Osteoblast (primary cell): ENCODE results near the gene PTK6. TPM values are rescaled to one million over a fixed set of nuclear protein-coding genes. Genes with fewer than 3 reads are reported as not detected.

ENCODE experiments used
- DNase-seq: peaks from one replicate; pipeline ENCODE4 v3.0.0; 2011; ENCODE audit warnings: low spot score, mixed read lengths; ENCODE audit not compliant: insufficient read length; ENCODE audit errors: missing footprints
- H2AFZ ChIP-seq: 2 replicates; pipeline ENCODE4 v1.6.0; 2011; ENCODE audit warnings: mild to moderate bottlenecking, low read length
- H3K27ac ChIP-seq: 2 replicates; pipeline ENCODE4 v1.5.1; 2011; ENCODE audit warnings: mild to moderate bottlenecking, low read depth, low read length, moderate library complexity
- H3K27me3 ChIP-seq: 2 replicates; pipeline ENCODE4 v1.6.0; 2012; ENCODE audit warnings: mild to moderate bottlenecking, control low read depth, inconsistent platforms, low read length, moderate library complexity; ENCODE audit not compliant: insufficient read depth
- H3K36me3 ChIP-seq: 2 replicates; pipeline ENCODE4 v1.5.1; 2011; ENCODE audit warnings: mild to moderate bottlenecking, low read length, control low read depth, moderate library complexity; ENCODE audit not compliant: insufficient read depth
- H3K4me1 ChIP-seq: 2 replicates; pipeline ENCODE4 v1.5.1; 2011; ENCODE audit warnings: mild to moderate bottlenecking, low read length, control low read depth, moderate library complexity; ENCODE audit not compliant: insufficient read depth
- H3K4me2 ChIP-seq: 2 replicates; pipeline ENCODE4 v1.6.0; 2011; ENCODE audit warnings: mild to moderate bottlenecking, low read length; ENCODE audit not compliant: insufficient read depth
- H3K4me3 ChIP-seq: fragments of 200-600 bp; sonication (generic); 3 replicates; pipeline ENCODE4 v1.5.1; 2012; ENCODE audit warnings: mild to moderate bottlenecking, low read length, inconsistent platforms; ENCODE audit not compliant: insufficient read depth
- H3K79me2 ChIP-seq: 2 replicates; pipeline ENCODE4 v1.6.0; 2012; ENCODE audit warnings: mild to moderate bottlenecking, low read length, control low read depth, inconsistent platforms; ENCODE audit not compliant: insufficient read depth
- H3K9me3 ChIP-seq: 2 replicates; pipeline ENCODE4 v1.5.1; 2011; ENCODE audit warnings: low read depth, low read length, control low read depth
- H4K20me1 ChIP-seq: 2 replicates; pipeline ENCODE4 v1.6.0; 2012; ENCODE audit warnings: mild to moderate bottlenecking, low read length, control low read depth; ENCODE audit not compliant: insufficient read depth
- total RNA-seq: library from RNA; depleted of rRNA; stranded (reverse); fragments of >200 nt; gene quantifications from 2 replicates; pipeline ENCODE4 v1.2.3, GENCODE V29; 2012
- TF ChIP-seq, protein P1 (sequence below): IDR thresholded peaks from 2 replicates; pipeline ENCODE4 v1.5.1; 2011; ENCODE audit warnings: mild to moderate bottlenecking, low read depth, low read length, moderate library complexity; ENCODE audit errors: extremely low read depth

The PTK6 gene
- total RNA-seq, 1 donor, result not detected

DNA sequence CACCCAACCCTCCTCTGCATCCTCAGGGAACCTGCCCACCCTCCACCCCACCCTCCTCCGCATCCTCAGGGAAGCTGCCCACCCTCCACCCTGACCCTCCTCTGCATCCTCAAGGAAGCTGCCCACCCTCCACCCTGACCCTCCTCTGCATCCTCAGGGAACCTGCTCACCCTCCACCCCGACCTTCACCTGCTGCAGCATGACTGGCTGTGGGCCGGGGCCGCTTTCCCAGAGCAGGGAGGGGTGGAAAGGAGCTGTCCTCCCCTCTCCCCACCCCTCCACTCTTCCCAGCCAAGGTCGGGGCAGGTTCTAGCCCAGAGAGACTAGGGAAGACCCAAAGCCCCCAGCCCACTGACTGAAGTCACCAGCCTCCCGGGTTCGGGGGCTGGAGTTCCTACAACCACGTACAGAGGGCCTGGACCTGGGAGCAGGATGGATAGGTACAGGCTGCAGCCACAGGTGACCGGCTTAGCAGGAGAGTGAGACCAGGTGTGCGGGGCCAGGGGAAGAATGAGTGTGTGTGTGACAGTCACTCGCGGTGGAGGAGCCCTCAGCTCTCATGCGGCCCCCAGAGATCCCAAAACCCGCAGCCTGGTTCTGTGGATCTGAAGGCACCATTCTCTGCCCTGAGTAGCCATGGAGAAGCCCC is 49.9 kb downstream of the PTK6 start:
- Histone ChIP-seq H3K4me3 (no peak overlapping the region), H4K20me1 (no peaks in the 10 kb centered on the region), H3K27me3 (peaks cover 20% of the 10 kb centered on the region), H3K9me3 (no peaks in the 10 kb centered on the region), H3K4me2 (no peak overlapping the region), H3K4me1 (no peaks in the 10 kb centered on the region), H3K36me3 (no peaks in the 10 kb centered on the region), H3K79me2 (no peaks in the 10 kb centered on the region), H3K27ac (no peak overlapping the region), H2AFZ (no peak overlapping the region)
- TF ChIP-seq, protein P1, sequence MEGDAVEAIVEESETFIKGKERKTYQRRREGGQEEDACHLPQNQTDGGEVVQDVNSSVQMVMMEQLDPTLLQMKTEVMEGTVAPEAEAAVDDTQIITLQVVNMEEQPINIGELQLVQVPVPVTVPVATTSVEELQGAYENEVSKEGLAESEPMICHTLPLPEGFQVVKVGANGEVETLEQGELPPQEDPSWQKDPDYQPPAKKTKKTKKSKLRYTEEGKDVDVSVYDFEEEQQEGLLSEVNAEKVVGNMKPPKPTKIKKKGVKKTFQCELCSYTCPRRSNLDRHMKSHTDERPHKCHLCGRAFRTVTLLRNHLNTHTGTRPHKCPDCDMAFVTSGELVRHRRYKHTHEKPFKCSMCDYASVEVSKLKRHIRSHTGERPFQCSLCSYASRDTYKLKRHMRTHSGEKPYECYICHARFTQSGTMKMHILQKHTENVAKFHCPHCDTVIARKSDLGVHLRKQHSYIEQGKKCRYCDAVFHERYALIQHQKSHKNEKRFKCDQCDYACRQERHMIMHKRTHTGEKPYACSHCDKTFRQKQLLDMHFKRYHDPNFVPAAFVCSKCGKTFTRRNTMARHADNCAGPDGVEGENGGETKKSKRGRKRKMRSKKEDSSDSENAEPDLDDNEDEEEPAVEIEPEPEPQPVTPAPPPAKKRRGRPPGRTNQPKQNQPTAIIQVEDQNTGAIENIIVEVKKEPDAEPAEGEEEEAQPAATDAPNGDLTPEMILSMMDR, result no peak
- DNase-seq, result no peak

- Histone ChIP-seq H3K4me2 (no peak overlapping the region), H3K4me3 (no peak overlapping the region), H3K27me3 (peaks cover 20% of the 10 kb centered on the region), H4K20me1 (no peaks in the 10 kb centered on the region), H3K36me3 (no peaks in the 10 kb centered on the region), H3K4me1 (no peaks in the 10 kb centered on the region), H2AFZ (no peak overlapping the region), H3K27ac (no peak overlapping the region), H3K79me2 (no peaks in the 10 kb centered on the region), H3K9me3 (no peaks in the 10 kb centered on the region)
- no peak for DNase-seq
- TF ChIP-seq, protein P1, result no peak
These were observed 50.8 kb downstream of the PTK6 start for GRCh38 chr20:63486300-63486855.

DNA sequence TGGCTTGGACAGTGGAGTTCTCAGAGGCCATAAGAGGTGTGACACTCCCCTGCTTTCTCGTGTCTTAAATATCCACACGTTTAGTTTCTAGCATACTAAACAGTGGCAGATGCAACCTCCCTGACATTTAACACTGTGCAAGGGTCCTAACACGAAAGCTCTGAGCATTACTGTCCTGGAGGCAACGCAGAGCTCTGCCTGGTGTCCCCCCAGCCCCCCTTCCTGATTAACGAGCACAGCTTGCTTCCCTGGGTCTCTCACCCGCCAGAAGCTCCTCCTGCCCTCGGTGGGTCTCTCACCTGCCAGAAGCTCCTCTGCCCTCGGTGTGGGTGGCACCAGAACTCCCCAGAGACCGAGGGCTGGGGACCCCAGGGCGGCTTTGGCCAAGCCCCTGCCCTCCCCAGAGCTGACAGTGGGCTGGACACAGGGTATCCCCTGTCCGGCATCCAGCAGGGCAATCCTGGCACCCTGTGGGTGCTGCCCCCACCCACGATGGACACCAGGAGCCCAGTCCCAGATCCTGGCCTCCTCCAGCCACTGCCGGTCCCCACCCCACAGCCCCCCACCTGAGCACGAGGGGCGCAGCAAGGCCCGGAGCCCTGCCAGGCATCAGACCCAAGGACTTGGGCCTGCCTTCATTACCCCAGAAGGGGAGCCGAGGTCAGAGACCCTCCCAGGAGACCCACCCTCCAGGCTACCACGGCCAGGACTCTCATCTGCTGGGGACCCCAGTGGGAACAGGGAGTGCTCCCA is 52.3 kb downstream of the PTK6 start:
- H3K79me2 ChIP-seq, result no peaks in the 10 kb centered on the region
- no peaks in the 10 kb centered on the region for H3K4me1 ChIP-seq
- peaks cover 20% of the 10 kb centered on the region for H3K27me3 ChIP-seq
- H3K36me3 ChIP-seq, result no peaks in the 10 kb centered on the region
- no peak overlapping the region for H3K27ac ChIP-seq
- no peak overlapping the region for H2AFZ ChIP-seq
- H3K4me3 ChIP-seq, result no peak overlapping the region
- no peaks in the 10 kb centered on the region for H4K20me1 ChIP-seq
- H3K4me2 ChIP-seq, result no peak overlapping the region
- TF ChIP-seq, protein P1, result no peak
- no peak for DNase-seq
- no peaks in the 10 kb centered on the region for H3K9me3 ChIP-seq

- Histone ChIP-seq H3K27ac (no peak overlapping the region), H3K4me1 (no peaks in the 10 kb centered on the region), H3K9me3 (no peaks in the 10 kb centered on the region), H2AFZ (no peak overlapping the region), H3K36me3 (no peaks in the 10 kb centered on the region), H3K4me2 (no peak overlapping the region), H3K27me3 (peaks cover 19% of the 10 kb centered on the region), H3K4me3 (no peak overlapping the region), H3K79me2 (no peaks in the 10 kb centered on the region), H4K20me1 (no peaks in the 10 kb centered on the region)
- TF ChIP-seq, protein P1, result no peak
- no peak for DNase-seq
These were observed 52.9 kb downstream of the PTK6 start for GRCh38 chr20:63484236-63484635.
